Neutrophil (primary cell): ENCODE measurements around the gene OR1L6.

Experiments used
- H3K27ac ChIP-seq: fragments of 200-600 bp; sonication (generic); 2 replicates; pipeline ENCODE4 v1.5.1; 2016; ENCODE audit warnings: mild to moderate bottlenecking, moderate library complexity
- H3K27me3 ChIP-seq: fragments of 200-600 bp; sonication (generic); 2 replicates; pipeline ENCODE4 v1.6.0; 2016; ENCODE audit warnings: mild to moderate bottlenecking
- H3K36me3 ChIP-seq: fragments of 200-600 bp; sonication (generic); 2 replicates; pipeline ENCODE4 v1.5.1; 2017
- H3K4me1 ChIP-seq, 2 experiments: fragments of 200-600 bp in 1 of 2; sonication (generic) in 1 of 2; 1 replicate in 1 of 2; 2 replicates in 1 of 2; pipeline versions ENCODE4 v1.5.1 to v1.6.1; 2013 to 2016; ENCODE audit warnings: low read depth in 1 of 2, low read length in 1 of 2, mild to moderate bottlenecking in 1 of 2, moderate library complexity in 1 of 2; ENCODE audit not compliant: control insufficient read depth in 1 of 2, insufficient read depth in 1 of 2
- H3K4me3 ChIP-seq, 2 experiments: fragments of 200-600 bp in 1 of 2; sonication (generic) in 1 of 2; 1 replicate in 1 of 2; 2 replicates in 1 of 2; pipeline ENCODE4 v1.5.1; 2013 to 2016; ENCODE audit warnings: low read depth in 1 of 2, low read length in 1 of 2, mild to moderate bottlenecking in 1 of 2, moderate library complexity in 1 of 2
- H3K9me3 ChIP-seq: fragments of 200-600 bp; sonication (generic); 2 replicates; pipeline ENCODE4 v1.5.1; 2016
- CTCF ChIP-seq: fragments of 200-600 bp; sonication (generic); IDR thresholded peaks from 2 replicates; pipeline ENCODE4 v1.5.1; 2016; ENCODE audit warnings: antibody characterized with exemption

The OR1L6 gene

GRCh38 chr9:122789256-122790046 lies 47.3 kb downstream of the OR1L6 start:
- Histone ChIP-seq H3K27ac (no peak overlapping the region), H3K4me3 (no peak overlapping the region), H3K9me3 (no peaks in the 10 kb centered on the region), H3K4me1 (no peaks in the 10 kb centered on the region), H3K27me3 (no peaks in the 10 kb centered on the region), H3K36me3 (no peaks in the 10 kb centered on the region)
- TF ChIP-seq CTCF = no peak

GRCh38 chr9:122791872-122792669 lies 50.0 kb downstream of the OR1L6 start:
- no peak overlapping the region for H3K4me3 ChIP-seq
- H3K27me3 ChIP-seq = no peaks in the 10 kb centered on the region
- H3K36me3 ChIP-seq = no peaks in the 10 kb centered on the region
- H3K4me1 ChIP-seq = no peaks in the 10 kb centered on the region
- no peak overlapping the region for H3K27ac ChIP-seq
- H3K9me3 ChIP-seq = no peaks in the 10 kb centered on the region
- no peak for TF ChIP-seq CTCF

GRCh38 chr9:122797316-122798063 lies 55.4 kb downstream of the OR1L6 start:
- Histone ChIP-seq H3K27me3 (no peaks in the 10 kb centered on the region), H3K4me3 (no peak overlapping the region), H3K9me3 (no peaks in the 10 kb centered on the region), H3K4me1 (no peaks in the 10 kb centered on the region), H3K36me3 (no peaks in the 10 kb centered on the region), H3K27ac (no peak overlapping the region)
- TF ChIP-seq CTCF = no peak
